GM12878 (cell line): ENCODE data around the gene CORO1C. TPM values are rescaled to one million over a fixed set of nuclear protein-coding genes. Genes with fewer than 3 reads are reported as not detected.

Experiments
- CEBPB ChIP-seq, 2 experiments: fragments of 150-350 bp in 1 of 2; IDR thresholded peaks; 2 replicates each; pipeline ENCODE4 v1.6.1; 2012 to 2014; ENCODE audit warnings: low read depth in 2 of 2, low read length in 2 of 2, borderline replicate concordance in 1 of 2, inconsistent platforms in 1 of 2
- CHD1 ChIP-seq: IDR thresholded peaks from 2 replicates; pipeline ENCODE4 v1.6.1; 2012; ENCODE audit warnings: low read depth, low read length, improper control_type of control experiment
- CREB1 ChIP-seq: IDR thresholded peaks from 2 replicates; pipeline ENCODE4 v1.6.1; 2012; ENCODE audit warnings: low read depth, mild to moderate bottlenecking, inconsistent platforms
- DPF2 ChIP-seq: fragments of 450-650 bp; IDR thresholded peaks from 2 replicates; pipeline ENCODE4 v1.6.1; 2017; ENCODE audit warnings: mild to moderate bottlenecking
- FOXK2 ChIP-seq: fragments of 450-650 bp; IDR thresholded peaks from 2 replicates; pipeline ENCODE4 v1.6.1; 2017; ENCODE audit warnings: mild to moderate bottlenecking, moderate library complexity
- HCFC1 ChIP-seq: fragments of 150-350 bp; IDR thresholded peaks from 2 replicates; pipeline ENCODE4 v1.6.1; 2014; ENCODE audit warnings: low read length
- HDAC2 ChIP-seq: fragments of 200-600 bp; sonication (generic); IDR thresholded peaks from 2 replicates; pipeline ENCODE4 v1.6.1; 2017
- KLF5 ChIP-seq: fragments of 450-650 bp; IDR thresholded peaks from 2 replicates; pipeline ENCODE4 v1.6.1; 2014; ENCODE audit warnings: mild to moderate bottlenecking; ENCODE audit not compliant: partially characterized antibody
- MEF2B ChIP-seq: fragments of 450-650 bp; IDR thresholded peaks from 2 replicates; pipeline ENCODE4 v1.6.1; 2018; ENCODE audit warnings: mild to moderate bottlenecking, moderate library complexity; ENCODE audit not compliant: partially characterized antibody, poor library complexity, severe bottlenecking
- MYC ChIP-seq: IDR thresholded peaks from 2 replicates; pipeline ENCODE4 v1.6.1; 2011; ENCODE audit warnings: mild to moderate bottlenecking, low read length, moderate library complexity, inconsistent platforms; ENCODE audit not compliant: insufficient read depth, insufficient replicate concordance, insufficient read length, severe bottlenecking
- NBN ChIP-seq: fragments of 450-650 bp; IDR thresholded peaks from 2 replicates; pipeline ENCODE4 v1.6.1; 2016
- NFYB ChIP-seq: IDR thresholded peaks from 2 replicates; pipeline ENCODE4 v1.6.1; 2011; ENCODE audit warnings: low read depth, mild to moderate bottlenecking, low read length, improper control_type of control experiment, moderate library complexity; ENCODE audit not compliant: insufficient read depth
- NR2C1 ChIP-seq: fragments of 450-650 bp; IDR thresholded peaks from 2 replicates; pipeline ENCODE4 v1.6.1; 2017; ENCODE audit warnings: antibody characterized with exemption, mild to moderate bottlenecking, moderate library complexity
- POLR2AphosphoS5 ChIP-seq: IDR thresholded peaks from 2 replicates; pipeline ENCODE4 v1.6.1; 2011; ENCODE audit warnings: mild to moderate bottlenecking, low read length, inconsistent platforms
- RAD21 ChIP-seq: IDR thresholded peaks from 2 replicates; pipeline ENCODE4 v1.6.1; 2011; ENCODE audit warnings: mild to moderate bottlenecking, low read depth, low read length, moderate library complexity; ENCODE audit not compliant: insufficient read depth
- RUNX3 ChIP-seq: IDR thresholded peaks from 2 replicates; pipeline ENCODE4 v1.6.1; 2012; ENCODE audit warnings: low read length, inconsistent platforms
- SMAD5 ChIP-seq: IDR thresholded peaks from 2 replicates; pipeline ENCODE4 v1.6.1; 2016; ENCODE audit warnings: antibody characterized with exemption, low read depth
- SPI1 ChIP-seq: IDR thresholded peaks from 2 replicates; pipeline ENCODE4 v1.6.1; 2011; ENCODE audit warnings: low read depth, mild to moderate bottlenecking, low read length, moderate library complexity, borderline replicate concordance; ENCODE audit not compliant: insufficient read depth
- ZNF207 ChIP-seq: fragments of 450-650 bp; IDR thresholded peaks from 2 replicates; pipeline ENCODE4 v1.6.1; 2014; ENCODE audit warnings: antibody characterized with exemption, mild to moderate bottlenecking, borderline replicate concordance
- polyA plus RNA-seq, 11 experiments: library from polyadenylated mRNA; depleted of rRNA in 4 of 11; unstranded in 6 of 11; stranded (reverse) in 5 of 11; fragments of >200 nt; fragmentation: Nextera tagmentation in 4 of 11; fragmentation: Illumina TruSeq in 1 of 11; extraction: Ambion mirVana in 4 of 11; extraction: Trizol in 1 of 11; gene quantifications; 1 replicate in 1 of 11; 2 replicates in 10 of 11; pipeline versions ENCODE4 v1.2.1 to v1.2.3, GENCODE V29; 2011 to 2016; ENCODE audit warnings: inconsistent platforms in 2 of 11, missing spikeins in 2 of 11, low read depth in 1 of 11
- total RNA-seq, 4 experiments: library from RNA; depleted of rRNA in 3 of 4; stranded (reverse); fragments of >200 nt in 3 of 4; fragmentation: Illumina TruSeq in 1 of 4; extraction: Trizol in 1 of 4; gene quantifications; 2 replicates each; pipeline versions ENCODE4 v1.2.1 to v1.2.3, GENCODE V29; 2013 to 2021
- TF ChIP-seq, protein P1 (sequence below): fragments of 450-650 bp; IDR thresholded peaks from 2 replicates; pipeline ENCODE4 v1.6.1; 2017; ENCODE audit warnings: antibody characterized with exemption, mild to moderate bottlenecking, moderate library complexity
- TF ChIP-seq, protein P2 (sequence below): fragments of 450-650 bp; IDR thresholded peaks from 2 replicates; pipeline ENCODE4 v1.6.1; 2017; ENCODE audit warnings: mild to moderate bottlenecking
- TF ChIP-seq, protein P3 (sequence below): fragments of 450-650 bp; IDR thresholded peaks from 2 replicates; pipeline ENCODE4 v1.6.1; 2017; ENCODE audit warnings: mild to moderate bottlenecking, moderate library complexity

Gene CORO1C
- total and polyA plus RNA-seq, 10 of the 15 experiments (the other 5 are each of a cell fraction or from before 2014, with no cell fraction given) = 52.7 to 254 (median 171) TPM

DNA sequence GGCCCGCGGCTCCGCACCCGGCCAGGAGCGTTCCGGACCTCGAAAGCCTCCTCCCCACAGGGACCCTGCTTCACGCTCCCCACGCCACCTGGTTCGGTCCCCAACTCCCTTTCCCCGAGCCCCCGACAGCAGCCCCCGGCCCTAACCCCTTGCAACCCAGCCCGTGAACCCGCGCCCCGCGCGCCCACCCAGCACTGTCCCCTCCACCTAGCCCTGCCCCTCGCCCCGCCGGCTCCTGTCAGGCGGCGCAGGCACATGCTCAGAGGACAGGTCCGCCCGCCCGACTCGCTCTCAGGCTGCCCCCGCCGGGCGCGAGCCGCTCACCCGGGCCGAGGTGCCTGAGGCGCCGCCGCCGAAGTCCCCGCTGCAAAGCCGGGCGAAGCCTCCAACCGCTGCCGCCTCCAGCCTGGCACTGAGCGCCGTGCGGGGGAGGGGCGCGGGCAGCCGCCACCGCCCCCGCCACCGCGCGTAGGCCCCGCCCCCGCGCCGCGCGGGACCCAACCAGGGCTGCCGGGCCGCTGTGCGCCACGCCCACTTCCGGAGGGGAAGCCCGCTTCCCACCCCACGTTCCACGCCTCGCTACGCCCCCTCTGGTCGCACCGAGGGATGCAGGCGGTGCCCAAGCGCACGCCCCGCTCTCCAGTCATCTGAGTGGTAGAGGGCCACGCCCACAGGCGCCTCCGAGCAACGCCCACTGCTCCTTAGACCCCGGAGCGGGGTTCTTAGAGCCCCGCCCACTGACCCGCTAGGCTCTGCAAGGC lies at the start of gene CORO1C (continued):
- TF ChIP-seq, protein P1, sequence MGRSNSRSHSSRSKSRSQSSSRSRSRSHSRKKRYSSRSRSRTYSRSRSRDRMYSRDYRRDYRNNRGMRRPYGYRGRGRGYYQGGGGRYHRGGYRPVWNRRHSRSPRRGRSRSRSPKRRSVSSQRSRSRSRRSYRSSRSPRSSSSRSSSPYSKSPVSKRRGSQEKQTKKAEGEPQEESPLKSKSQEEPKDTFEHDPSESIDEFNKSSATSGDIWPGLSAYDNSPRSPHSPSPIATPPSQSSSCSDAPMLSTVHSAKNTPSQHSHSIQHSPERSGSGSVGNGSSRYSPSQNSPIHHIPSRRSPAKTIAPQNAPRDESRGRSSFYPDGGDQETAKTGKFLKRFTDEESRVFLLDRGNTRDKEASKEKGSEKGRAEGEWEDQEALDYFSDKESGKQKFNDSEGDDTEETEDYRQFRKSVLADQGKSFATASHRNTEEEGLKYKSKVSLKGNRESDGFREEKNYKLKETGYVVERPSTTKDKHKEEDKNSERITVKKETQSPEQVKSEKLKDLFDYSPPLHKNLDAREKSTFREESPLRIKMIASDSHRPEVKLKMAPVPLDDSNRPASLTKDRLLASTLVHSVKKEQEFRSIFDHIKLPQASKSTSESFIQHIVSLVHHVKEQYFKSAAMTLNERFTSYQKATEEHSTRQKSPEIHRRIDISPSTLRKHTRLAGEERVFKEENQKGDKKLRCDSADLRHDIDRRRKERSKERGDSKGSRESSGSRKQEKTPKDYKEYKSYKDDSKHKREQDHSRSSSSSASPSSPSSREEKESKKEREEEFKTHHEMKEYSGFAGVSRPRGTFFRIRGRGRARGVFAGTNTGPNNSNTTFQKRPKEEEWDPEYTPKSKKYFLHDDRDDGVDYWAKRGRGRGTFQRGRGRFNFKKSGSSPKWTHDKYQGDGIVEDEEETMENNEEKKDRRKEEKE = peak; percentile 55; the same call in 1 of the 2 replicates
- TF ChIP-seq, protein P2, sequence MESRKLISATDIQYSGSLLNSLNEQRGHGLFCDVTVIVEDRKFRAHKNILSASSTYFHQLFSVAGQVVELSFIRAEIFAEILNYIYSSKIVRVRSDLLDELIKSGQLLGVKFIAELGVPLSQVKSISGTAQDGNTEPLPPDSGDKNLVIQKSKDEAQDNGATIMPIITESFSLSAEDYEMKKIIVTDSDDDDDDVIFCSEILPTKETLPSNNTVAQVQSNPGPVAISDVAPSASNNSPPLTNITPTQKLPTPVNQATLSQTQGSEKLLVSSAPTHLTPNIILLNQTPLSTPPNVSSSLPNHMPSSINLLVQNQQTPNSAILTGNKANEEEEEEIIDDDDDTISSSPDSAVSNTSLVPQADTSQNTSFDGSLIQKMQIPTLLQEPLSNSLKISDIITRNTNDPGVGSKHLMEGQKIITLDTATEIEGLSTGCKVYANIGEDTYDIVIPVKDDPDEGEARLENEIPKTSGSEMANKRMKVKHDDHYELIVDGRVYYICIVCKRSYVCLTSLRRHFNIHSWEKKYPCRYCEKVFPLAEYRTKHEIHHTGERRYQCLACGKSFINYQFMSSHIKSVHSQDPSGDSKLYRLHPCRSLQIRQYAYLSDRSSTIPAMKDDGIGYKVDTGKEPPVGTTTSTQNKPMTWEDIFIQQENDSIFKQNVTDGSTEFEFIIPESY = no peak
- TF ChIP-seq MYC (no peak), DPF2 (peak; percentile 94), KLF5 (peak; percentile 71), CHD1 (0 out of 2 replicates have a peak, but pooled peaks have one; percentile 69), CEBPB (IDR thresholded peaks at IDR 0.05; ENCODE audit: borderline replicate concordance in 1 of 2, low read depth in 2 of 2, low read length in 2 of 2) (no peak), RUNX3 (peak; percentile 56), RAD21 (peak; percentile 58), SPI1 (peak; percentile 32; the same call in 1 of the 2 replicates), ZNF207 (peak; percentile 61; the same call in 1 of the 2 replicates), SMAD5 (no peak), FOXK2 (no peak), MEF2B (no peak), CREB1 (peak; percentile 79), NFYB (peak; percentile 86), HCFC1 (peak; percentile 38; the same call in 1 of the 2 replicates), HDAC2 (no peak), NR2C1 (peak; percentile 38), NBN (no peak), POLR2AphosphoS5 (peak; percentile 75; the same call in 1 of the 2 replicates)
- TF ChIP-seq, protein P3, sequence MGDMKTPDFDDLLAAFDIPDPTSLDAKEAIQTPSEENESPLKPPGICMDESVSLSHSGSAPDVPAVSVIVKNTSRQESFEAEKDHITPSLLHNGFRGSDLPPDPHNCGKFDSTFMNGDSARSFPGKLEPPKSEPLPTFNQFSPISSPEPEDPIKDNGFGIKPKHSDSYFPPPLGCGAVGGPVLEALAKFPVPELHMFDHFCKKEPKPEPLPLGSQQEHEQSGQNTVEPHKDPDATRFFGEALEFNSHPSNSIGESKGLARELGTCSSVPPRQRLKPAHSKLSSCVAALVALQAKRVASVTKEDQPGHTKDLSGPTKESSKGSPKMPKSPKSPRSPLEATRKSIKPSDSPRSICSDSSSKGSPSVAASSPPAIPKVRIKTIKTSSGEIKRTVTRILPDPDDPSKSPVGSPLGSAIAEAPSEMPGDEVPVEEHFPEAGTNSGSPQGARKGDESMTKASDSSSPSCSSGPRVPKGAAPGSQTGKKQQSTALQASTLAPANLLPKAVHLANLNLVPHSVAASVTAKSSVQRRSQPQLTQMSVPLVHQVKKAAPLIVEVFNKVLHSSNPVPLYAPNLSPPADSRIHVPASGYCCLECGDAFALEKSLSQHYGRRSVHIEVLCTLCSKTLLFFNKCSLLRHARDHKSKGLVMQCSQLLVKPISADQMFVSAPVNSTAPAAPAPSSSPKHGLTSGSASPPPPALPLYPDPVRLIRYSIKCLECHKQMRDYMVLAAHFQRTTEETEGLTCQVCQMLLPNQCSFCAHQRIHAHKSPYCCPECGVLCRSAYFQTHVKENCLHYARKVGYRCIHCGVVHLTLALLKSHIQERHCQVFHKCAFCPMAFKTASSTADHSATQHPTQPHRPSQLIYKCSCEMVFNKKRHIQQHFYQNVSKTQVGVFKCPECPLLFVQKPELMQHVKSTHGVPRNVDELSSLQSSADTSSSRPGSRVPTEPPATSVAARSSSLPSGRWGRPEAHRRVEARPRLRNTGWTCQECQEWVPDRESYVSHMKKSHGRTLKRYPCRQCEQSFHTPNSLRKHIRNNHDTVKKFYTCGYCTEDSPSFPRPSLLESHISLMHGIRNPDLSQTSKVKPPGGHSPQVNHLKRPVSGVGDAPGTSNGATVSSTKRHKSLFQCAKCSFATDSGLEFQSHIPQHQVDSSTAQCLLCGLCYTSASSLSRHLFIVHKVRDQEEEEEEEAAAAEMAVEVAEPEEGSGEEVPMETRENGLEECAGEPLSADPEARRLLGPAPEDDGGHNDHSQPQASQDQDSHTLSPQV = peak; percentile 71; the same call in 1 of the 2 replicates
